Ectodermal cell (in vitro differentiated cells): Measurements from ENCODE around the gene H6PD.

Source experiments
- H3K27ac ChIP-seq: 2 replicates; pipeline ENCODE4 v1.7.0; 2013; ENCODE audit warnings: mild to moderate bottlenecking, low read depth, low read length; ENCODE audit not compliant: insufficient read depth, poor library complexity, severe bottlenecking
- H3K27me3 ChIP-seq: 2 replicates; pipeline ENCODE4 v1.7.0; 2013; ENCODE audit warnings: mild to moderate bottlenecking, low read length; ENCODE audit not compliant: insufficient read depth, control insufficient read depth, poor library complexity, severe bottlenecking
- H3K36me3 ChIP-seq: one replicate; pipeline ENCODE4 v1.7.0; 2013; ENCODE audit warnings: low read length; ENCODE audit not compliant: control insufficient read depth, insufficient read depth
- H3K4me1 ChIP-seq: one replicate; pipeline ENCODE4 v1.7.0; 2013; ENCODE audit warnings: low read length; ENCODE audit not compliant: control insufficient read depth, insufficient read depth
- H3K4me3 ChIP-seq: 2 replicates; pipeline ENCODE4 v1.7.0; 2013; ENCODE audit warnings: low read depth, low read length, control low read depth; ENCODE audit not compliant: insufficient read depth
- H3K9me3 ChIP-seq: 2 replicates; pipeline ENCODE4 v1.7.0; 2013; ENCODE audit warnings: mild to moderate bottlenecking, low read length, moderate library complexity; ENCODE audit not compliant: control insufficient read depth
- WGBS, 2 experiments: methylation state at CpG; one replicate each; pipeline ENCODE4 v1.1.7; 2013; ENCODE audit warnings: missing lambda C conversion rate in 2 of 2; 5-methylcytosine and 5-hydroxymethylcytosine counted together

Gene H6PD

GRCh38 chr1:9240914-9241820, 6.6 kb downstream of the H6PD start:
- H3K27me3 ChIP-seq, result no peaks in the 10 kb centered on the region
- no peak overlapping the region for H3K27ac ChIP-seq
- no peaks in the 10 kb centered on the region for H3K9me3 ChIP-seq
- H3K4me1 ChIP-seq, result no peaks in the 10 kb centered on the region
- WGBS, 2 experiments, result 83 to 89% methylated on average over 8 of the region's 8 CpGs
- H3K4me3 ChIP-seq, result no peak overlapping the region
- H3K36me3 ChIP-seq, result no peaks in the 10 kb centered on the region

GRCh38 chr1:9241891-9242290, 7.3 kb downstream of the H6PD start:
- Histone ChIP-seq H3K9me3 (no peaks in the 10 kb centered on the region), H3K4me3 (no peak overlapping the region), H3K27ac (no peak overlapping the region), H3K36me3 (no peaks in the 10 kb centered on the region), H3K27me3 (no peaks in the 10 kb centered on the region), H3K4me1 (no peaks in the 10 kb centered on the region)
- 89 to 94% methylated on average over 10 of the region's 10 CpGs for WGBS, 2 experiments

- Histone ChIP-seq H3K4me3 (no peak overlapping the region), H3K36me3 (no peaks in the 10 kb centered on the region), H3K27me3 (no peaks in the 10 kb centered on the region), H3K27ac (no peak overlapping the region), H3K4me1 (no peaks in the 10 kb centered on the region), H3K9me3 (no peaks in the 10 kb centered on the region)
- 68 to 71% methylated on average over 10 of the region's 10 CpGs for WGBS, 2 experiments
Measured at GRCh38 chr1:9242338-9242969, 7.9 kb downstream of the H6PD start.

- H3K4me3 ChIP-seq, result no peak overlapping the region
- H3K27me3 ChIP-seq, result no peaks in the 10 kb centered on the region
- no peaks in the 10 kb centered on the region for H3K36me3 ChIP-seq
- H3K27ac ChIP-seq, result no peak overlapping the region
- 89 to 96% methylated on average over 9 of the region's 9 CpGs for WGBS, 2 experiments
- H3K9me3 ChIP-seq, result no peaks in the 10 kb centered on the region
- no peaks in the 10 kb centered on the region for H3K4me1 ChIP-seq
Measured at GRCh38 chr1:9243066-9243739, 8.6 kb downstream of the H6PD start.

GRCh38 chr1:9244501-9245229, 10.1 kb downstream of the H6PD start:
- Histone ChIP-seq H3K27me3 (no peaks in the 10 kb centered on the region), H3K4me3 (no peak overlapping the region), H3K36me3 (no peaks in the 10 kb centered on the region), H3K4me1 (peaks cover 6% of the 10 kb centered on the region), H3K27ac (no peak overlapping the region), H3K9me3 (no peaks in the 10 kb centered on the region)
- WGBS, 2 experiments, result 92% methylated on average over 9 of the region's 9 CpGs

GRCh38 chr1:9245230-9245619, 10.7 kb downstream of the H6PD start:
- Histone ChIP-seq H3K36me3 (no peaks in the 10 kb centered on the region), H3K27ac (no peak overlapping the region), H3K27me3 (no peaks in the 10 kb centered on the region), H3K4me1 (peaks cover 10% of the 10 kb centered on the region), H3K9me3 (no peaks in the 10 kb centered on the region), H3K4me3 (no peak overlapping the region)
- 95 to 97% methylated on average over 15 of the region's 15 CpGs for WGBS, 2 experiments

- peaks cover 15% of the 10 kb centered on the region for H3K4me1 ChIP-seq
- 93 to 95% methylated on average over 9 of the region's 9 CpGs for WGBS, 2 experiments
- H3K4me3 ChIP-seq, result no peak overlapping the region
- H3K27me3 ChIP-seq, result no peaks in the 10 kb centered on the region
- no peak overlapping the region for H3K27ac ChIP-seq
- no peaks in the 10 kb centered on the region for H3K9me3 ChIP-seq
- H3K36me3 ChIP-seq, result no peaks in the 10 kb centered on the region
Measured at GRCh38 chr1:9245661-9246060, 11.1 kb downstream of the H6PD start.

- WGBS, 2 experiments, result 94 to 97% methylated on average over 5 of the region's 5 CpGs
- no peak overlapping the region for H3K27ac ChIP-seq
- no peaks in the 10 kb centered on the region for H3K36me3 ChIP-seq
- H3K9me3 ChIP-seq, result no peaks in the 10 kb centered on the region
- H3K4me3 ChIP-seq, result no peak overlapping the region
- H3K27me3 ChIP-seq, result peaks cover 4% of the 10 kb centered on the region
- peaks cover 20% of the 10 kb centered on the region for H3K4me1 ChIP-seq
Measured at GRCh38 chr1:9246215-9246614, 11.6 kb downstream of the H6PD start.

GRCh38 chr1:9246841-9247785, 12.5 kb downstream of the H6PD start:
- 89 to 90% methylated on average over 41 of the region's 41 CpGs for WGBS, 2 experiments
- H3K36me3 ChIP-seq, result no peaks in the 10 kb centered on the region
- no peak overlapping the region for H3K4me3 ChIP-seq
- peaks cover 5% of the 10 kb centered on the region for H3K27me3 ChIP-seq
- no peak overlapping the region for H3K27ac ChIP-seq
- H3K4me1 ChIP-seq, result peaks cover 29% of the 10 kb centered on the region
- H3K9me3 ChIP-seq, result no peaks in the 10 kb centered on the region
